GM19099 (cell line): Measurements from ENCODE around the gene CTTNBP2NL.

ENCODE experiments used
- POLR2A ChIP-seq: IDR thresholded peaks from 3 replicates; pipeline ENCODE4 v1.6.1; 2011; ENCODE audit warnings: low read depth; ENCODE audit not compliant: insufficient read length; ENCODE audit errors: extremely low read depth

The CTTNBP2NL gene, protein sequence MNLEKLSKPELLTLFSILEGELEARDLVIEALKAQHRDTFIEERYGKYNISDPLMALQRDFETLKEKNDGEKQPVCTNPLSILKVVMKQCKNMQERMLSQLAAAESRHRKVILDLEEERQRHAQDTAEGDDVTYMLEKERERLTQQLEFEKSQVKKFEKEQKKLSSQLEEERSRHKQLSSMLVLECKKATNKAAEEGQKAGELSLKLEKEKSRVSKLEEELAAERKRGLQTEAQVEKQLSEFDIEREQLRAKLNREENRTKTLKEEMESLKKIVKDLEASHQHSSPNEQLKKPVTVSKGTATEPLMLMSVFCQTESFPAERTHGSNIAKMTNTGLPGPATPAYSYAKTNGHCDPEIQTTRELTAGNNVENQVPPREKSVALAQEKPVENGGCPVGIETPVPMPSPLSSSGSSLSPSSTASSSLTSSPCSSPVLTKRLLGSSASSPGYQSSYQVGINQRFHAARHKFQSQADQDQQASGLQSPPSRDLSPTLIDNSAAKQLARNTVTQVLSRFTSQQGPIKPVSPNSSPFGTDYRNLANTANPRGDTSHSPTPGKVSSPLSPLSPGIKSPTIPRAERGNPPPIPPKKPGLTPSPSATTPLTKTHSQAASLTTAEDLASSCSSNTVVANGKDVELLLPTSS

DNA sequence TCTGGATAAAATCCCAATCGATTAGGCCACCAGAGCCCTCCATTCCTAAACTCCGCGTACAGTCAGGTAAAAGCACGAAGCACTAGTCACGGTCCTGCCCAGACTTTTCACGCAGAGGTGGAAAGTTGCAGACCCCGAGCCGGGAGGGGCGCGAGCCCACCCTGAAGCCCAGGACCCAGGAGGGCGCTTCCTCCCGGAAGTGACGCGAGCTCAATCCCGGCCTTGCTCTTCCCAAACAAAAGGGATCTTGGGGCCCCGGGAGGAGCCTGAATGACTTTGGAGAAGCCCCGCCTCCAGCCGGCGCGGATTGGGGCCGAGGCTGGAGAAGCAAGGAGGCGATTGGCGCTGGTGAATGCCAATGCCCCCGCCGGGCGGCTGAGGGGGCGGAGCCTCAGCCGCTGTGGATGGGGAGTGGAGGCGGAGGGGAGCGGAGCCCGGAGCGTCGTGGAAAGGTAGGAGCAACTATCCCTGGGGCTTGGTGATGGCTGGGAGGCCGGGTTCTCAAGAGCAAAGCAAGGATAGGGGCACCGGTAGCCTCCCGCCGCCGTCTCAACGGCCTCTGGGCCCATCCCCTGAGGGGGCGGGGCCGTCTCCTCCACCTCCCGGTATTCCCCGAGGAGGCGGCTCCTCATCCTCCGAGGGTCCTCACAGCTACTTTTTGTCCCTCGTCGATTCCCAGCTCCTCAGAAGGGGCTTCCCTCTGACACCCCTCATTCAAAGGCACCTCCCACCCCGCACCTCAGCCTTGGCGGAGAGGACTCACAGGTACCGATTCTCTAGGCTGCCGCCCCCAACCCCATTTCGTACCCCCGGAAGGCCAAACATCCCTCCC, at the start of gene CTTNBP2NL:
Gene CTTNBP2NL, plus strand, starts transcription at position 394 of the 832 bp plus-strand sequence. CDS start 19,952 bp downstream, outside the sequence.
- peak; percentile 25 for TF ChIP-seq POLR2A

DNA sequence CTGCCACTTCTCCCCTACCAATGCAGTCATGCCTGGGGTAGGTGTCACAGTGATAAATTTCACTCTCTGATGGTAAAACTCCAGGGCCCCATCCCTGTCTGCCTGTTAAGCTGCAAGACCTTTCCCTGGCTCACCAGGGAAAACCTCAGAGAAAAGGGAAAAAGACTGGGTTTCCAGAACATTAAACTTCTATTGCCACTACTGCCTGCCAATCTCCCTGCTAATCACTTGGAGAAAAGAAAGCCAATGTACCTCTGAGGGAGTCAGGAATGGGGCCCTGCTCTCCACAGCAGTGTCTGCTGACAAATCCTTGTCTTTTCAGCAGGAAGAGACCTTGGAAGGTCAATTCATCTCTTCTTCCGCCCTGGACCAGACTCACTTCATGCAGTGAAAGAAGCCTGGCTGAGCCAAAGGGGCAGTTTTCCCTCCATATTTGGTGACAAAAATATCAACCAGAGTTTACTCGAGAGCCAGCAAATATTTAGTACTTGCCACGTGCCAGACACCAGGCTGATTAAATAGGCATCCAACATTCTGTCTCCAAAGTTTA, 49.1 kb upstream of the CTTNBP2NL start:
- TF ChIP-seq POLR2A = no peak

DNA sequence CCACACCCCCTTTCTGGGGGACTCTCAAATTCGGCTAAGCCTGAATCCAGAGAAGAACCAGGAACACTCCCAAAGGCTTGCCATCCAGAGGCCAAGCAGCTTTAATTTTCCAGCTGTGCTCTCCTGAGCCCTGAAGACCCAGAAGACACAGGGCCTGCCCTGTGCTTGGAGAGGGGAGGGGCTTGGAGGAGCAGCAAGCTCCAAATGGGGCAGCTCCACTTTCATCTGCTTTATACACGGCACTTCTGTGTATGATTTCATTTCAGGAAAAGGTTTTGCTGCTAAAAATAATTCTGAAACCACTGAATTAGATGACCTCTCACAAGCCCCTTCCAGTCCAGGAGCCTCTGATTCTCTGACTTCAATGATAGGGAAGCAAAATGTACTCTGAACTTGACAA, 39.2 kb upstream of the CTTNBP2NL start:
- TF ChIP-seq POLR2A = no peak

DNA sequence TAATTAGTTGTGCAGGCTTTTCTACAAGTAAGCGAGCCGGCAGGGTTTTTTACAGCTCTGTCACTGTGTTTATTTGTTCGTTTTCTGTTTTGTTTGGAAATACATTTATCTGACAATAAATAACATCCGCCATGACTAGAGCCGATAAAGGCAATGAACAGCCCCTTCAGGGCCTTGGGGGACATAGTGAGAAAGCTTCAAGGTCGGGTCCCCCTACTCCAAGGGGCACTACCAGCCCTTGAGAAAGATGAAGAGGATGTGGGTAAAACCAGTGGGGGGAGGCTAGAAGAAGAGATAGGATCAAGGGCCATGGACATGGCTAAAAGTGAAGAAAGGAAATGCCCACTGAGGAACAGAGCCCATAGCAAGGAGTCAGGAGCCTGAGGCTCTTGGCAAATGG, 38.5 kb upstream of the CTTNBP2NL start:
- no peak for TF ChIP-seq POLR2A

DNA sequence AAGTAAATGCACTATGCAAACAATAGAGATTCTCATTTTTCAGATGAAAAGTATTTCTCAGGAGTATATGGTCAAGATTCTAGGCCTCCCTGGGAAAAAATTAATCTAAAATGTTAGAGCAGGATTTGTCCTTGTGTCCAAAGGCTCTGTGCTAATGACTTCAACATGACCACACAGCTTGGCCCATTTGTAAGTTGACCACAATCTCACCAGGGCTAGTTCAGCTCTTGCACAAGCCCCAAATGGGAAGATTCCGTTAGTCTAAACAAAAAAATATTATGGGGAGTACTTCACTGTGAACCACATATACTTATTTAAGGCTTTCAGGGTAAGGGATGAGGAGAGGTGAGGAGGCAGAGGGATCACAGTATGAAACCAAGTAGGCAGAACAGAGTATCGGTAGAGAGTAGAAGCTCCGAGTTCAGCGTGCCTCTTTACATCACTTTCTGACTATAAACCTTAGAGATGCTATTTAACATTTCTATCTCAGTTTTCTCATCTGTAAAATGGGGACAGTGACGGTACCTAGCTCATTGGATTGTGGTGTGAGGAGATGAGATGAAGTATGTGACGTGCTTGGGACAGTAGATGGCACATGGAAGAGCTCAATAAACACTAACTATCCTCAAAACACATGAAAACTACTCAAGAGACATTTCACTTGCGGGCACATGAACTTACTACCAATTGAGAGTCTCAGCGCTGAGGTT, 37.8 kb upstream of the CTTNBP2NL start:
- no peak for TF ChIP-seq POLR2A

DNA sequence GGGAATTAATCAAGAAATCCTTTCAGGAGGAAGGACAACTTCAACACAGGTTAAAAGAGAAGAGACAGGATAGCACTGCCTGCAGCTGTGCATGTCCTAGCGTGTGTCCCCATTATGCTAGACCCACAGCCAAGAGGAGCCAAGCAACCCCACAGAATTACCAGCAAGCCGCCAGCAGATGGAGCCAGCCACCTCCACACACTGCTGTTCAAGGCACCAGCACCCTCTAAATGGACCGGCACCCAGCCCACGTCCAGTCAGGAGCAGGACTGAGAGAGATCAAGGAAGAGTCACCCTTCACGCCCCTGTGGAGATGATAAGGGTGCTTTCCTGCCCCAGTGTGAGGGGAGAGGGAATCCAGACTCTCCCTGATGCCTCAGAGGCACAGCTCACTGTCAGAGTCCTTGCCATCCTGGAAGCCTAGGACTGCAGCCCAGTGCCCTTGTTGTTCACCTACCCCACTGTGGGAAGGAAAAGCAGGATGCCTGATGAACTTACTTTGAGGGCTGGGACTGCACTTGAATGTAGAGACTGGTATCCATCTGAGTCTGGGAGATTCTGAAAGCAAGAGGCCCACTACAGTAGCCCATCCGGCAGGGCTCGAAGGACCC, 37.1 kb upstream of the CTTNBP2NL start:
- TF ChIP-seq POLR2A = no peak

DNA sequence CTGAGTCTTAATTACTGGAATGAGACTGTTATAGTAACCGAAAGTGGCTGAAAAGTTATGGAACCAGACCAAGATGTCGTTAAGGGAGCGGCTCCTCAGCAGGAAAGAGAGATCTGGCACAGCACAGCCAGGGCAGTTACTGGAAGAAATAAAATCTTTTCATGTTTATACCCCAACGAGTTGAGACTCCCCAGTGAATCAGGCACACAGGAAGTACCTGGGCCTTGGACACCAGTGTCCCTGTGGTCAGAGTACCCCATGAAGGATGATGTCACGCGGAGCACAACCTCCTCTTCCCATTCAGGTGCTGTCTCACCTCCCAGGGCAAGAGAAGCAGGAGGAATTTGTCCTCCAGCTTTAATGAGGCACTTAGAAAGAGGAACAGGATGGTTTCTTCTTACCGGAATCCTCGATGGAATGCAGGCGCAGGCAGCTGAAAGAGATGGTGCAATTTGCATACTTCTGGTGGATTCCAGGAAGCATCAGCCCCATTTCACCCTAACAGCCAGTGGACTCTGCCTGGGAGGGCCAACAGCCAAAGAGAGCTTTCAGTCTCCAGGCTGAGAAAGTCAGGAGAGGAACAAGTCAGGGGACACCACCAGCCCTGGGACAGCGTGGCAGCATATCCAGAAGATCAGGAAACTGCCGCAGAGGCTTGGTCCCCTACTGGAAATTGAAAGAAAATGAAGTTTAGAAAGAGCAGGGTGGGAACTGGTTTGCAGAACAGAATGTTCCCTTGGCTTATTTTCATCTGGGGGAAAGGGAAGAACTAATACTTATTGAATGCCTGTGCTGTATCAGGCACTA, 35.9 kb upstream of the CTTNBP2NL start:
- TF ChIP-seq POLR2A = no peak

DNA sequence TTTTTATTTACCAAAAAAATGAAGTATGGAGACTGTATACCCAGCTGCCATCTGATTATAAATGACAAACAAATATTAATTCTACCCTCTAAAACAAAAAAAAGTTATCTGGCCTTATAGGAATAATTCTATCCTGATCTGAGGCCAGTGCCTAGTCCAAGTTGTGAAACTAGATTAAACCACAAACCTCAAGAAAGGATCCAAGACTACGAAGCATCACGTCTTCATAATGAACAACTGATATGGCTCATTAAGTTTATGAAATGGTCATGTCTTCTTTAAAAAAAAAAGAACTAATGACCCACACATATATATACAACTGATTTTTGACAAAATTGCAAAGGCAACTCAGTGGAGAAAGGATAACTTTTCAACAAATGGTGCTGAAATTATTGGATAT, 32.4 kb upstream of the CTTNBP2NL start:
- no peak for TF ChIP-seq POLR2A

DNA sequence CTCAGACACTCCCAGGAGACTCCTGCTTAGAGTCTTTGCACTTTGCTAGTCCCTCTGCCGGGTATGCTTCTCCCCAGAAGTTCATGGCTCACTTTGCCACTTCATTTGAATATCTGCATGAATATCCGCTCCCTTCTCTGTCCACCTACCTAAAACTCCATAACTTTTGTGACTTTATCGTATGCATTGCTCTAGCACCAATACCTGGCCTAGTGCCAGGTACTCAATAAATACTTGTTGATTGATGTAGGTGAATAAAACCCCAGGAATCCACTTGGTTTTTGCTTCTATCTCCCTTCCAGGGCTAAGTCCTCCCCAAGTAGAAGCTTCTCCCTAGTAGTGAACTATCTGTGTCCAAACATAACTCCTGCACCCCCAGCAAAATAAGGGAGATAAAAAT, 27.8 kb upstream of the CTTNBP2NL start:
- TF ChIP-seq POLR2A = no peak

DNA sequence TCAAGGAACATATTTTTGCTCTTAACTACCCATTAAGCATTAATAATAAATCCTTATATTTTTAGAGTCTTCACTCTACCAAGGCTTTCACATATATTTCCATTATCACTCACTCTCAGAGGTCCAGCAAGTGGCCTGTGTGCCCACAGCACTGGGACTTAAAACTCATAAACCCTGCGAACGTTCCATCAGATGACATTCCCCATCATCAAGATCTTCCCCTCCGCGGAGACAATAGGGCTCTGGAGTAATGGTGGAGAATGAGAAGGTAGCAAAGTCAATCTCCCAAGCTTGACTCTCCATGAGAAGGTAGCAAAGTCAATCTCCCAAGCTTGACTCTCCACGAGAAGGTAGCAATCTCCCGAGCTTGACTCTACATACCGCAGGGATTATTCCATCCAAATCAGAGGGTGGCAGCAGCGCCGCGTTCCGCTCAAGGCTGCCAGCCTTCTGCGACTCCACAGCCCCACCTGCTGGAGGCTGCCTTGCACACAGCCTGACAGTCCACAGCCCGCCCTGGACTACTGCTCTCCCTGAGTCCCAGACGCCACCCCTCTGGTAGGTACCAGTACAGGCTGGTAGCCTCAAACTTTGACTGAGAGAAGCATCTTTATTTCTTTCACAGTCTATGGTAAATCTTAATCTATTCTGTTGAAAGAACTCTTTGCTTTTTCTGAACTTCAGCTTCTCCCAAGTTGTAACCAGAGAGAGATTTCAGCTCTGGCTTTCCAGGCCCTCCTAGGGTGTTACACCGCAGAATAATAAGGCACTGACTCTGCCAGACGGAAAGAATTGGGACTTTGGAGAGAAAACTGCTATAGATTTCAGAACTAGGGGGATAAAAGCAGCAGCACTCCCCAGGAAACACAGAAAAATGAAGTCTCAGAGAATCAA, 26.4 kb upstream of the CTTNBP2NL start:
- TF ChIP-seq POLR2A = no peak

DNA sequence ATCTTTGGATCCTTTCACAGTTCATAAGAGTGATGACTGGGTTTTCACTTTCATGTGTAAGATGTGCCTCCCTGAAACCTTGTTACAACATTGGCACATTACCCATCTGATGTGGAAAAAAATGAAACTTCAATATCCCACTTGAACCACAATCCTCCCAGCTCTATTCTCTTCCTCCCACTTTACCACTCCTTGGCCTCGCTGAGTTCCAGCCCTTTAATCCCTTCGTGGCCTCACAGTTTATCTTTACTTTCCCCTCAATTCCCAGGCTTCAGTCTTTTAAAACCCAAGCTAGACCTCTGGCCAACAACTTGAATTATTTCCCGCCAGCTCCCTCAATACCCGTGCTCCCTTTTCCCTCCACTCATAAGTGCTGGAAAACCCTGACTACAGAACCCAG, 25.0 kb upstream of the CTTNBP2NL start:
- TF ChIP-seq POLR2A = no peak

DNA sequence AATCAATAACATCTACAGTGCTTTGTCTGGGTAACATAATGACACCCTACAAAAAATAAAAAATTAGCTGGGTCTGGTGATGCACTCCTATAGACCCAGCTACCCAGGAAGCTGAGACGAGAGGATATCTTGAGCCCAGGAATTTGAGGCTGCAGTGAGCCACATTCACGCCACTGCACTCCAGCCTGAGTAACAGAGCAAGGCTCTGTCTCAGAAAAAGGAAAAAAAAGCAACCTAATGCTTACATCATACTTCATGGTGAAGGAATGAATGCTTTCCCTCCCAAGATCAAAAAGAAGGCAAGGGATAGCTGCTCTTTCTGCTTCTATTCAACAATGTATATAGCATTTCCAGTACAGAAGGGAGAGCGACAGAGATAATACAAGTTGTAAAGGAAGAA, 24.2 kb upstream of the CTTNBP2NL start:
- TF ChIP-seq POLR2A = no peak

DNA sequence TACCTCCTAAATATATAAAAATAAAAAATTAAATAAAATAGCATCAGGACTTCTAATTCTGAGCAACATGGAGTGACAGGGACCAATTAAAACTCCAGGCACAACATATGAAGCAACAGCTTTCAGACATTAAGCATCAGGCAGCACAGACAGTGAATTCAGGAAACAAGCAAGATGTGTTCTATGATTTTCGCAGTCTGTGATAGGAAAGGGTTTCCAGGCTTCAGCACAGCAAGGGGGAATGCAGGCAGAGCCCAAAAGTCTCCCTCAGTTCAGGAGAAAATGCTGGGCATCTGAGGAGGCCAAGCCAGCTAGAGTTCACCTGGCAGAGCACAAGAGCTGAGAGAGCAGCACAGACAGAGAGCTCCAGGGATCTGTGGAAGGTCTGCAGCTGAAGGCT, 22.2 kb upstream of the CTTNBP2NL start:
- no peak for TF ChIP-seq POLR2A

DNA sequence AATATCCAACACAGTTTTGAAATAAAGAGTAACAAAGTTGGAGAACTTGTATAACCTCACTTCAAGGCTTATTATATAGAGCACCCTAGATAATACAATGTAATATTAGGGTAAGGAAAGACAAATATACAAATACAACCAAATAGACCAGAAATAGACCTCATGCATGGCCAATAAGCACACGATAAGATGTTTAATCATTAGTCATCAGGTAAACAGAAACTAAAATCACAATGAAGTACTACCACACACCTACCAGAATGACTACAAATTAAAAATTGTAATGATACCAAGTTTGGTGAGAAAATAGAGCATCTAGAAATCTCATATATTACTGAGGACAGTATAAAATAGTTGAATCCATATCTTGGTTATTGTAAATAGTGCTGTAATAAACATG, 20.3 kb upstream of the CTTNBP2NL start:
- TF ChIP-seq POLR2A = no peak
